ENCODE results near the gene CNST.

Gene CNST, protein sequence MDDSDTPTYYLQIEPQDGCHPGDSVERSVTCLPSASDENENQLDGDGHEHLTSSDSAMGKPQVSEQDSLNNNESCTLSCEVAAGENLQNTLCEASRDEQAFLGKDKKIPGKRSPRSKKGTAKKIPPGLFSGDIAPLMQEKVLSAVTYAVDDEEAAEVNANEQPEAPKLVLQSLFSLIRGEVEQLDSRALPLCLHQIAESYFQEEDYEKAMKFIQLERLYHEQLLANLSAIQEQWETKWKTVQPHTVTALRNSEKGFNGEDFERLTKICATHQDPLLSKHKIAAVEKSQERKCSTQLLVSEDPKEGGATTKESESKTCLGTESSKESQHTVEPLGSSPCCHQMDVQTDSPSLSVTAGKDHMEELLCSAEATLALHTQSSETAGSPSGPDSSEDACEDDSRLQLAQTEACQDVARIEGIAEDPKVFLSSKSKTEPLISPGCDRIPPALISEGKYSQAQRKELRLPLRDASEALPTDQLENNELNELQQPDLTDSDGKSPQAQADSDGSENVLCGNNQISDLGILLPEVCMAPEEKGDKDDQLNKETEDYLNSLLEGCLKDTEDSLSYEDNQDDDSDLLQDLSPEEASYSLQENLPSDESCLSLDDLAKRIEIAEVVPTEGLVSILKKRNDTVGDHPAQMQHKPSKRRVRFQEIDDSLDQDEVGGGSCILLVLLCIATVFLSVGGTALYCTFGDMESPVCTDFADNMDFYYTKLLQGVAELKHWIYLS

DNA sequence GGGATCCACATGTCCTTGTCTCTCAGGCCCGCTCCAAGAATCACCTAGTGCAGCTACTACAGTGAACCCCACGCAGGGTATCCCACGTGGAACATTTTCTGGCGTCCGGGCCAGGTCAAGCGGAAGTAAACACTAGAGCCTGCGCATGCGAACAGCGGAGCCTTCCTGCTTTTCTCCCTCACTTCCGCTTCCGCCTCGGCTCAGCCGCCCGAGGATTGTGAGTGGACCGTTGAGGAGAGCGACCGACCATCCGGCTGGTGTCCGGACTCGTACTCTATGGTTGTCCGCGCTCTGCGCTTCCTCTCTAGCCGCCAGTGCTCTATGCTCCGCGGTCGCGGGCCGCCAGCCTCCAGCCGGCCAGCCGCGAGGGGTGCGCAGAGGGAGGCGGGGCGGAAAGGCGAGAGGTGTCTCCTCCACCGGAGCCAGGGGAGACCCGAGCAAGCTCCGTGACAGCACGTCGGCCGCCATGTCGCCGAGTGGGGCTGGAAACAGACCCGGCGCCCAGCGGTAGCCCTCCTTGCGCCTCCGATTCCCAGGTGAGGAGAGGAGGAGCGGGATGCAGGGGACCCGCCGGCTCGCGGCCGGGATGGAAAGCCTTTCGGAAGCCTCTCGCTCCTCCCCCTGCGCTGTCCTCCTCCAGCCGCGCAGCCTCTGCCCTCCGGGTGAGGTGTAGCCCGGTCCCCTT lies at the start of gene CNST, which contains the start of gene TFB2M:
TSS of gene CNST (plus strand) at position 329 of the 685 bp plus-strand sequence. CDS start 25,107 bp downstream, outside the sequence.
TSS of gene TFB2M (minus strand) at position 134 of the 685 bp plus-strand sequence. CDS start at position 11, 123 bp downstream.
- DNase-seq = peak; percentile 100

- no peak for DNase-seq
Measured at GRCh38 chr1:246517391-246517790, 48.9 kb upstream of the CNST start.

DNA sequence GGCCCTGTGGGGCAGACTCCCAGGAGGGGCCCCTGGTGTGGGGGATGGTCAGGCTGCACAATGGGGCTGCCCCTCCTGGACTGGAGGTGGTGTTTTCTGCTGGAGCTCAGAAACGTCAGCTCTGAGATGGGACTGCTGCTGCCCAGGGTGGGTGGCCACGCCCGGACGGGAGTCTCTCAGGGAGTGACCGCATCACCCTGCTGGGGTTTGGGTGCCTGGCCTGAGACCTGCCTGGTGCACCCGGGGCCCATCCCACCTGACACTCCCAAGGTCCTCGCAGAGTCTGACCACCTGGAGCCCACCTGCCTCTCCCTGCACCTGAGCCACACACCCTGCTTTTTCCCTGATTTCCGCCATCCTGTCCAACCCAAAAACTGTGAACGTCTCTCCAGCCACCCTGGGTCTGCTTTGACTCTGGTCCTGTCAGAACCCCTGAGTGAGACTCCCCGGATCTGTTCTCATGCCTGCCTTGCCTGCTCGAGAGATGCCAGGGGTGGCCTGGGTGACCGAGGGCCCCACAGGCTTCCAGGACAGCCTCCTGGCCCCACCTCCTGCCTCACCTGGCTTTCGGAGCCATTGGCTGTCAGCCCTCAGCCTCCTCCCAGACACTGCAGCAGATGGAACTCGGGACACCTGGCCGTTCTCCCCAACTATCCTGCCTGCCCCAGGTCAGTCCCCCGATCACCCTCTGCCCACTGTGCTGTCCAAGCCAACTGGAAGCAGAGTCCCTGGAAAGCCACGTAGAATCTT lies 47.6 kb upstream of the CNST start:
- DNase-seq = no peak

DNA sequence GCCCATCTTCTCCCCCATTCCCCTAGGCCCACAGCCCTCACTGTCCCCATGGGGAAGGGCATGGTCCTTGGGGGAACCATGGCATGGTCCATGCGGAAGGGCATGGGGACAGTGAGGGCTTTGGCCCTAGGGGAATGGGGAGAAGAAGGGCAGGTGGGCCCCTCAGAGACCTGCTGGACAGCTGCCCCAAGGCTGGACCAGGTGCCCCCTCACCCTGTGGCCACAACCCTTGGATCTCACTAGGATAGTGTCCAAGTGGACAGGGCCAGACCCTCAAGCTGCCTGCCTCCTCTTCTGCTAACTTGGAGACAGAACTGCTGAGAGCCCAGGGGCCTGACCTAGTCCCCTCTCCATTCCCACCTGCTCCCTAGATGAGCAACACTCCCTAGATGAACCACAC lies 46.7 kb upstream of the CNST start:
- DNase-seq = no peak

- DNase-seq = no peak
Measured at GRCh38 chr1:246526380-246526779, 39.9 kb upstream of the CNST start.

GRCh38 chr1:246526915-246527314 lies 39.3 kb upstream of the CNST start:
- DNase-seq = no peak

- no peak for DNase-seq
Measured at GRCh38 chr1:246527402-246528088, 38.7 kb upstream of the CNST start.

GRCh38 chr1:246528933-246529731 lies 37.1 kb upstream of the CNST start:
- DNase-seq = no peak

GRCh38 chr1:246530482-246530881 lies 35.8 kb upstream of the CNST start:
- no peak for DNase-seq

- DNase-seq = no peak
Measured at GRCh38 chr1:246532519-246532918, 33.7 kb upstream of the CNST start.

GRCh38 chr1:246533371-246533905 lies 32.8 kb upstream of the CNST start:
- DNase-seq = no peak

GRCh38 chr1:246534114-246534513 lies 32.1 kb upstream of the CNST start:
- peak; percentile 58 for DNase-seq

DNA sequence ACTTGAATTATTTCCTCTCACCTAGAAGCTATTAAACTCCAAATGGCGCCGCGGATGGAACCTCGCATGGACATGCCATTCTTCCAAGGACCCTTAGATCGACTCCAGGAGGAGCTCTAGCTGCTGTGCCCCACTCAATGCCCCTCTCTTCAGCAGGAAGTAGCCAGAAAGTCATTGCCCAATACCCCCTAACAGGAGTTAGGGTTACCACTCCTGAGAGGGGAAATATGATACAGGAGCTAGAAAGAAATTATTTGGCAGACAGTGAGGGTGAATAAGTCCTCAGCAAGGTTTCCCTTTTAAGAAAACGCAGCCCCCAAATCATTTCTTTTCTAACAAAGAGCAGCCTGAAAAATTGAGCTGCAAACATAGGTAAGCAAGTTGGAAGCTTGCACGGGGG lies 28.8 kb upstream of the CNST start:
- DNase-seq = no peak

GRCh38 chr1:246537887-246538286 lies 28.4 kb upstream of the CNST start:
- DNase-seq = no peak

DNA sequence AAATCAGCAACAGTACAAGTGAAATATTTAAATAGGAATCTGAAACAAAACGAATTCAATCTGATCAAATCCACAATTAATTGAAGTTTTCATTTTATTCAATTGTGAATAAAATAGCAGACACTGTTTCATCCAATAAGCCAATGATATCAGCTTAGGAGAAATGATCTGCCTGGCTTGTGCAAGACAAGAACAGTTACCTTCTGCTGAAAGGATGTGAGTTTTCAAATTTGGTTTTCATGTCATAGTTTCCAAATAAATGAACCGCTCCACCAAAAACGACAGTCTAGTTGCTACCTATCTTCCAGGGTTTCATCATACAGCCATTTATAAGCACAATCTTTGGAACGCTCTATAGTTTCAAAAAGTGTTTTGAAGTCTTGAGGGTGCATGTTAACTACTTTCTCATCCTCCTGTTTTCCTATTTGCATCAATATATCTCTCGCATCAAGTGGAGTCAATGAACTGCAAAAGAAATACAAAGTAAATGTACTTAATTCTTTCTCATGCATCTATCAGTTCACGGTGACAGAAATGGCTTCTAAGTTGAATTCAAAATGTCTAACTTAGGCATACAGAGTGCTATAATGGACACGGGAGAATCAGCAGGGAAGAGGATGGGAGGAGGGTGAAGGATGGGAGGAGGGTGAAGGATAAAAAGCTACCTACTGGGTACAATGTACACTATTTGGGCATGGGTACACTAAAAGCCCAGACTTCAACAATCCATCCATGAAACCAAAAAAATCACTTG lies 25.3 kb upstream of the CNST start:
- DNase-seq = no peak

- DNase-seq = no peak
Measured at GRCh38 chr1:246544001-246544400, 22.3 kb upstream of the CNST start.

GRCh38 chr1:246549665-246550064 lies 16.6 kb upstream of the CNST start:
- DNase-seq = no peak

DNA sequence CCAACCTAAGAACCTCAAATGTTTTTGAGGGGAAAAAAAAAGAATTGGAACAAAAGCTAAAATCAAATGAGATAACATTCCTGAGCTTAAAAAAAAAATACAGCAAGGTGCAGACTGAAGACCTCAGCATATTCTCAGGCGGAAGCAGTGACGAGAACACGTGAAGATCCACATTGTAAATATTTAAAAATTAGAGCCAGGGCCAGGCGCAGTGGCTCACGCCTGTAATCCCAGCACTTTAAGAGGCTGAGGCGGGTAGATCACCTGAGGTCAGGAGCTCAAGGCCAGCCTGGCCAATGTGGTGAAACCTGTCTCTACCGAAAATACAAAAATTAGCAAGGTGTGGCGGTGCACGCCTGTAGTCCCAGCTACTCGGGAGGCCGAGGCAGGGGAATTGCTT lies 15.9 kb upstream of the CNST start:
- no peak for DNase-seq

GRCh38 chr1:246552110-246552509 lies 14.1 kb upstream of the CNST start:
- DNase-seq = no peak

DNA sequence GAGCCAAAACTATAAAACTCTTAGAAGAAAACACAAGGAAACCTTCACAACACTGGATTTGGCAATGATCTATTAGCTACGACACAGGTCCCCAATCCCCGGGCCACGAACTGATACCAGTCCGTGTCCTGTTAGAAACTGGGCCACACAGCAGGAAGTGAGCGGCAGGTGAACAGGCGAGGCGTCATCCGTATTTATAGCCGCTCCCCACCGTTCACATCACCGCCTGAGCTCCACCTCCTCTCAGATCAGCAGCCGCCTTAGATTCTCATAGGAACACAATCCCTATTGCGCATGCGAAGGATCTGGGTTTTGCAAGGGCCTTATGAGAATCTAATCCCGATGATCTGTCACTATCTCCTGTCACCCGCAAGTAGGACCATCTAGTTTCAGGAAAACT lies 12.1 kb upstream of the CNST start:
- DNase-seq = no peak

Measured in NCI-H1436 (cell line).